Progenitor cell of endocrine pancreas (in vitro differentiated cells): Measurements from ENCODE around the gene RNF208. TPM values are rescaled to one million over a fixed set of nuclear protein-coding genes. Genes with fewer than 3 reads are reported as not detected.

ENCODE experiments used
- DNase-seq: peaks from one replicate; pipeline ENCODE4 v3.0.0; 2021; ENCODE audit warnings: low spot score; ENCODE audit not compliant: unreplicated experiment
- H3K27ac Mint-ChIP-seq: 2 replicates; pipeline ENCODE4 v1.8.0; 2021; ENCODE audit warnings: mild to moderate bottlenecking, moderate library complexity, mixed read lengths
- H3K27me3 Mint-ChIP-seq: 2 replicates; pipeline ENCODE4 v1.8.0; 2021; ENCODE audit warnings: mixed read lengths
- H3K36me3 Mint-ChIP-seq: 2 replicates; pipeline ENCODE4 v1.8.0; 2022; ENCODE audit warnings: mixed read lengths; ENCODE audit not compliant: insufficient read depth
- H3K4me1 Mint-ChIP-seq: 2 replicates; pipeline ENCODE4 v1.8.0; 2021; ENCODE audit warnings: low read depth, mixed read lengths
- H3K4me3 Mint-ChIP-seq: 2 replicates; pipeline ENCODE4 v1.8.0; 2021; ENCODE audit warnings: low read depth, mild to moderate bottlenecking, moderate library complexity, mixed read lengths
- H3K9me3 Mint-ChIP-seq: 2 replicates; pipeline ENCODE4 v1.8.0; 2021; ENCODE audit warnings: low read depth, mixed read lengths
- CTCF ChIP-seq: fragments of 200-600 bp; sonication (generic); IDR thresholded peaks from one replicate; pipeline ENCODE4 v1.5.0; 2021; ENCODE audit warnings: antibody characterized with exemption, mild to moderate bottlenecking; ENCODE audit not compliant: unreplicated experiment
- total RNA-seq: library from RNA; stranded (reverse); gene quantifications from 2 replicates; pipeline ENCODE4 v1.2.1, GENCODE V29; 2021

The RNF208 gene
- total RNA-seq, 1 donor from 2014 or later, result 25.7 TPM

GRCh38 chr9:137175345-137175961 lies 46.6 kb downstream of the RNF208 start:
- DNase-seq, result no peak
- TF ChIP-seq CTCF, result peak; percentile 7
- Mint-ChIP-seq H3K4me3 (no peak overlapping the region), H3K27ac (no peak overlapping the region), H3K27me3 (peaks cover 18% of the 10 kb centered on the region), H3K9me3 (no peaks in the 10 kb centered on the region), H3K36me3 (peaks cover 4% of the 10 kb centered on the region), H3K4me1 (no peaks in the 10 kb centered on the region)

- Mint-ChIP-seq H3K27ac (no peak overlapping the region), H3K27me3 (peaks cover 23% of the 10 kb centered on the region), H3K4me3 (no peak overlapping the region), H3K9me3 (no peaks in the 10 kb centered on the region), H3K36me3 (peaks cover 4% of the 10 kb centered on the region), H3K4me1 (no peaks in the 10 kb centered on the region)
- TF ChIP-seq CTCF, result peak; percentile 20
- DNase-seq, result no peak
Observed at GRCh38 chr9:137174722-137175293, 47.2 kb downstream of the RNF208 start.

- no peak overlapping the region for H3K4me3 Mint-ChIP-seq
- H3K27me3 Mint-ChIP-seq, result peaks cover 23% of the 10 kb centered on the region
- no peak for DNase-seq
- peaks cover 4% of the 10 kb centered on the region for H3K36me3 Mint-ChIP-seq
- H3K27ac Mint-ChIP-seq, result no peak overlapping the region
- H3K4me1 Mint-ChIP-seq, result no peaks in the 10 kb centered on the region
- no peak for TF ChIP-seq CTCF
- H3K9me3 Mint-ChIP-seq, result no peaks in the 10 kb centered on the region
Observed at GRCh38 chr9:137173796-137174664, 48.0 kb downstream of the RNF208 start.

GRCh38 chr9:137172901-137173795 lies 48.9 kb downstream of the RNF208 start:
- no peak for DNase-seq
- Mint-ChIP-seq H3K36me3 (peaks cover 4% of the 10 kb centered on the region), H3K27me3 (peaks cover 23% of the 10 kb centered on the region), H3K4me1 (no peaks in the 10 kb centered on the region), H3K4me3 (no peak overlapping the region), H3K9me3 (no peaks in the 10 kb centered on the region), H3K27ac (no peak overlapping the region)
- TF ChIP-seq CTCF, result no peak
